ENCODE measurements around the gene TSGA10.
"Not testable (repeated sequence)": the region's sequence is repeated elsewhere in the genome, so short reads cannot be mapped to it uniquely, and the experiment has no call there.

Gene TSGA10, protein sequence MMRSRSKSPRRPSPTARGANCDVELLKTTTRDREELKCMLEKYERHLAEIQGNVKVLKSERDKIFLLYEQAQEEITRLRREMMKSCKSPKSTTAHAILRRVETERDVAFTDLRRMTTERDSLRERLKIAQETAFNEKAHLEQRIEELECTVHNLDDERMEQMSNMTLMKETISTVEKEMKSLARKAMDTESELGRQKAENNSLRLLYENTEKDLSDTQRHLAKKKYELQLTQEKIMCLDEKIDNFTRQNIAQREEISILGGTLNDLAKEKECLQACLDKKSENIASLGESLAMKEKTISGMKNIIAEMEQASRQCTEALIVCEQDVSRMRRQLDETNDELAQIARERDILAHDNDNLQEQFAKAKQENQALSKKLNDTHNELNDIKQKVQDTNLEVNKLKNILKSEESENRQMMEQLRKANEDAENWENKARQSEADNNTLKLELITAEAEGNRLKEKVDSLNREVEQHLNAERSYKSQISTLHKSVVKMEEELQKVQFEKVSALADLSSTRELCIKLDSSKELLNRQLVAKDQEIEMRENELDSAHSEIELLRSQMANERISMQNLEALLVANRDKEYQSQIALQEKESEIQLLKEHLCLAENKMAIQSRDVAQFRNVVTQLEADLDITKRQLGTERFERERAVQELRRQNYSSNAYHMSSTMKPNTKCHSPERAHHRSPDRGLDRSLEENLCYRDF

GRCh38 chr2:99154643-99155536 is at the start of gene TSGA10, which contains the start of gene LIPT1:
TSS of gene TSGA10 (minus strand) at chr2:99154942. CDS start at chr2:99109439, 45,503 bp downstream.
TSS of gene LIPT1 (plus strand) at chr2:99154967. CDS start at chr2:99161958, 6,991 bp downstream.
- peak; percentile 79 for DNase-seq

GRCh38 chr2:99201959-99202678 is 47.4 kb upstream of the TSGA10 start:
- no peak for DNase-seq

- no peak for DNase-seq
Measured at GRCh38 chr2:99200076-99200800, 45.5 kb upstream of the TSGA10 start.

DNA sequence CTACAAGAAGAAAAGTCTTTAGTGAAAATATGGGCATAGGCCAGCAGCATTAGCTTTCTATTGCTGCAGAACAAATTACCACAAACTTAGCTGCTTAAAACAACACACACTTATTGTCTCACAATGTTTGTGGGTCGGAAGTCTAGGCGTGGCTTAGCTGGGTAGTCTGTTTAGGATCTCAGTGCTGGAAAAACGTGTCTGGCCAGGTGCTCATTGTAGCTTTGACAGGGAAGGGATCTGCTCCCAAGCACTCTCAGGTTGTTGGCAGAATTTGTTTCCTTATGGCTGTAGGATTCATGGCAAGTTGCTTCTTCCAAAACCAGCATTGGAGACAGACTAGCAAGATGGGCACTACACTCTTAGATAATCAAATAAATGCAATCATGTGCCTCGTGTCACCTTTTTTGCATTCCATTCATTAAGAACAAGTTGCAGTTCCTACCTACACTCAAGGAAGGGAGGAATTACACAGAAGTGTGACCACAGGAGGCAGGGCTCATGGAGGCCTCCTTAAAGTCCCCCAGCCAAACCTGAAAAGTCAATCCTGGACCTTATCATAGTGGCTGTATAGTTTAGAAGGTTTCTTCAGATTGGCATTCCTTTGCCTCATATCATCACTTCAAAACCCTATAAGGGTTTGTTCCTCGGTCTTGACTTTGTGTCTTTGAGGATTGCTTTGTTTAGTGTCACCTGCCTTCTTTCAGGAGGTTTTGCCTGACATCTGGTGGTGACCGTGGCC is 43.5 kb upstream of the TSGA10 start:
- no peak for DNase-seq

DNA sequence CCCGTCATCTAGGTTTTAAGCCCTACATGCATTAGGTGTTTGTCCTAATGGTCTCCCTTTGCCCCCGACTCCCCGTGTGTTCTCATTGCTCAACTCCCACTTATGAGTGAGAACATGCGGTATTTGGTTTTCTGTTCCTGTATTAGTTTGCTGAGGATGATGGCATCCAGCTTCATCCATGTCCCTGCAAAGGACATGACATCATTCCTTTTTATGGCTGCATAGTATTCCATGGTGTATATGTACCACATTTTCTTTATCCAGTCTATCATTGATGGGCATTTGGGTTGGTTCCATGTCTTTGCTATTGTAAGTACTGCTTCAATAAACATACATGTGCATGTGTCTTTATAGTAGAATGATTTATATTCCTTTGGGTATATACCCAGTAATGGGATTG is 37.6 kb upstream of the TSGA10 start:
- not testable (repeated sequence) for DNase-seq

DNA sequence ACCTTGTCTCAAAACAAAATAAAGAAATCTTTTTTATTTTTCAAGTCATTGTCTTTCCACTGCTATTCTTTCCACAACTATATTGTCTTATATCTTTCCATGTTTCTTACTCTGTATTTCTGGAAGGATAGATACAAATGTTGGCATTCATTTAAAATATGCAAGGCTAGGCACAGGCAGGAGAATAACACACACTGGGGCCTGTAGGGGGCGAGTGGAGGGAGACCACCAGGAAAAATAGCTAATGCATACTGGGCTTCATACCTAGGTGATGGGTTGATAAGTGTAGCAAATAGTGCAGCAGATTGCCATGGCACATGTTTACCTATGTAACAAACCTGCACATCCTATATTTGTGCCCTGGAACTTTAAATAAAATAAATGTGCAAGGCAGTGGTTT is 35.8 kb upstream of the TSGA10 start:
- DNase-seq = no peak

DNA sequence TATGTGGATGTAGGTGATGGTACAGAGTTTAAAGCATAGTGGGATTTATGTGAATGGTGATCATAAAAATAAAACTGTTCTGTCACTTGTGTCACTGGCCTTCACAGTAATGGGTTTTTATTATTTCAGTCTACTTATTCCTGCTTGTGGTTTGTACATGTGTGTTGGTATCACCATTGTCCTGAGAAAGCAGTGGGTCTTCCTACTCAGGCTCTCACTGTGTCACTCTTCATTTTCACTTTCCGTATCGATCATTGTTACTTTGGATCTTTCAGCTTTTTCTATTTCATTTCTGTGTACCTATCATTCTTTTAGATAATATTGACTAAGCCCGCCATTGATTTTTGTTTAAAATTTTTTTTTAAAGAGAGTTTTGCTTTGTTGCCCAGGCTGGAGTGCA is 33.6 kb upstream of the TSGA10 start:
- DNase-seq = no peak

GRCh38 chr2:99187011-99187410 is 32.3 kb upstream of the TSGA10 start:
- DNase-seq = no peak

- DNase-seq = no peak
Measured at GRCh38 chr2:99184811-99185210, 30.1 kb upstream of the TSGA10 start.

GRCh38 chr2:99183025-99183424 is 28.3 kb upstream of the TSGA10 start:
- no peak for DNase-seq

DNA sequence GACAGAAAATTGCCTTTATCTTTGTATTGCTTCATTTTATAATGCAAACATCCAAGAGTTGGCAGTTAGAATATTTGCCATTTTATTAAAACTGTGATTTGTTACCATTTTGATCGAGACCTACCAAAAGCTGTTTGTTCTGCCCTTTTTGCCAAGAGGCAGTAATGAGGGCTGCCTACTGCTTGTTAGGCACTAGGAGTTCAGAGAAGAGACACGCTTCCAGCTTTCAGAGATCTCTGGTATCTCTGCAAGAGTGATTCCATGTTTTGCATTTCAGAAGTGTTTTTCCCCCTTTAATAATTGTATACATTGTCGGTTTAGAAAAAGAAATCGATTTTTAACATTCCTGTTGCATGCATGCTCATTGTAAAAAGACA is 26.9 kb upstream of the TSGA10 start:
- no peak for DNase-seq

DNA sequence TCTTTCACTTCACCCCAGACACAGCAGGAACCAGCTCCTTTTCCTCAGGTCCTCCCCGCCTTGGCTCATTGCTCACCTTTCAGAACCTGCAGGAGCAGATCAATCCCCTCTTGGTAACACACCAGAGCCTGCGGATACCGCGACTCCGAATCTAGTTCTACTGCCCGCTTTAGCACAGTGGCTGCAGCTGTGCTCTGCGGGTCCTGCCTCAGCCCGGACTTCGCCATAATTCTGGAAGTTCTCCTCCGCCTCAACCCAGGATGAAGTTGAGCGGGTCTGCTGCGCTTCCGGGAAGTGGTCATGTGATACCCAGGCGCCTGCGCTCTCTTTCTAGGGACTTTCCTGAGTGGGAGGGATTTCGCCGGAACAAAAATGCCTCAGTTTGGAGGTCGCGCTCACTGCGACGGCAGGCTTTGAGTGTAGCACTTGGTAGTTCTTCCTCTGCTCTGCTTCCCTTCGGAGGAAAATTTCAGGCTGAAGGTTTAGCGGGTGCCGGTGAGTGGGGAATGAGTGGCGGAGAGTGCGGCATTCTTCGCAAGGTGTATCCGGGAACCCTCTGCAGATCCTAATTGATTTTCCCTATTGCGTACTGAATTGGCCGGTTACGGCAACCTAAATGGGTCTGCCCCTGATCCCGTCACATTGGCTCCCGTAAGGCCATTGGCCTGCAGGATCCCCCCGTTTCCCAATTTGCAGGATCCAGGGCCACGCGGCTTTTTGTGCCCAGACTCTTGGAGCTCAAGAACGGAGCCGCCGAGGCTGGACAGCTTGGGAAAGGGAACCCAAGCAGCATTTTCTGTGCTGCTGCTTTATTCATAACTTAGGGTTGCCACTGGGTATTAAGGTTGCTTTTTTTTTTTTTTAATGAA is 26.2 kb upstream of the TSGA10 start, which contains the start of the genes MITD1 and MRPL30:
Gene MITD1, minus strand, starts transcription at position 304 of the 869 bp plus-strand sequence. Its CDS starts 77 bp downstream, at position 227.
Gene MRPL30, plus strand, starts transcription at position 430 of the 869 bp plus-strand sequence. CDS start 5,020 bp downstream, outside the sequence.
- DNase-seq = peak; percentile 92

DNA sequence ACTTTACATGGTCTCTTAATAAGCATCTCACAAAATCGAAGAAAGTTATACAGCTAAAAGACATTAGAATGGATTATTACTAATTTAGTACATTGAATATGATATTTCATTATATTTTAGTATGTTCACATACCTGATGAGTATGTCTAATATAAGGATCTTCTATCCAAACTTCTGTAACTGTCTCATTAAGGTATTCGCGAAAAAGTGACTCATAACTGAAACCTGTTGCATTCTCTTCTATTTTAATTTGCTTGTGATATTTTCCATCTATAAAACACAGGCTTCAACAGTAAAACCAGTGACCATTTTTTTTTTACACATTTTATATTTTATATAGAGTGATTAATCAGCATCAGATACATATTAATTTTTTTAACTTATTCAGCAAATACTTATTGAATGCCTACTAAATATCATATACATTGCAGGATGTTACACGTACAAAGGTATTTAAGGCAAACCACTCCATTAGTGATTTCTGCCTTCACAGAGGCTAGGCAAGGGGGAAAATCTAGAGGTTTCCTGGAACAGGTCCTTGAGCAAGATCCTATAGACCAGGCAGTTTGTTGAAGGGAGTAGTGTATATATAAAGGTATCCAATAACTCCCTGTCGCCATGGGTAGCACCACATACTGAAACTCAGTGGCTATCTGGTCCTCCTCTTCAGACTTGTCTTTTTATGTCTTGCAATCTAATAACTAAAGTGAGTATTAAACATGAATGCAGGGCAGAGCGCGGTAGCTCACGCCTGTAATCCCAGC is 16.8 kb upstream of the TSGA10 start:
- no peak for DNase-seq

GRCh38 chr2:99169534-99169933 is 14.8 kb upstream of the TSGA10 start:
- no peak for DNase-seq

GRCh38 chr2:99166218-99166617 is 11.5 kb upstream of the TSGA10 start:
- DNase-seq = no peak

GRCh38 chr2:99159594-99159993 is 4.9 kb upstream of the TSGA10 start:
- DNase-seq = no peak

- DNase-seq = no peak
Measured at GRCh38 chr2:99158599-99158998, 3.9 kb upstream of the TSGA10 start.

DNA sequence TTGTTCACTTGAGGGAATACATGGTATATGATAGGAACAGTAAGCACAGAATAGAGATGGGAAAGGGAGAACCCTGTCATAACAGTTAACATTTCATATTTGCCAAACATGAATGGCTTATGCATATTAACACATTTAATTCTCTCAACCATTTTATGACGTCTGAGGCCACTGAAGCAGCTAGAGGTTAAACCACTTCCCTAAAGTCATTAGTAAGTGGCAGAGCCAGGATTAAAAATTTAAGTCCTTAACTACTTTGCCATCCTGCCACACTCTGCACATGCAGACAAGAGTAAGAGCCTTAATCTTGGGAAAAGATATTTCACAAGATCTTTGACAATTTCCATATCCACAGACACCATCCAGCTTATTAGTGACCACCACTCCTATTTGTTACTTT is 2.1 kb upstream of the TSGA10 start:
- no peak for DNase-seq

Measured in DMS79 (cell line).